ENCODE results near the gene EED.
A peak's percentile ranks its signal among the peaks of the same experiment; 100 is the strongest.
"Not testable (repeated sequence)": the region's sequence is repeated elsewhere in the genome, so short reads cannot be mapped to it uniquely, and the experiment has no call there.

The EED gene

DNA sequence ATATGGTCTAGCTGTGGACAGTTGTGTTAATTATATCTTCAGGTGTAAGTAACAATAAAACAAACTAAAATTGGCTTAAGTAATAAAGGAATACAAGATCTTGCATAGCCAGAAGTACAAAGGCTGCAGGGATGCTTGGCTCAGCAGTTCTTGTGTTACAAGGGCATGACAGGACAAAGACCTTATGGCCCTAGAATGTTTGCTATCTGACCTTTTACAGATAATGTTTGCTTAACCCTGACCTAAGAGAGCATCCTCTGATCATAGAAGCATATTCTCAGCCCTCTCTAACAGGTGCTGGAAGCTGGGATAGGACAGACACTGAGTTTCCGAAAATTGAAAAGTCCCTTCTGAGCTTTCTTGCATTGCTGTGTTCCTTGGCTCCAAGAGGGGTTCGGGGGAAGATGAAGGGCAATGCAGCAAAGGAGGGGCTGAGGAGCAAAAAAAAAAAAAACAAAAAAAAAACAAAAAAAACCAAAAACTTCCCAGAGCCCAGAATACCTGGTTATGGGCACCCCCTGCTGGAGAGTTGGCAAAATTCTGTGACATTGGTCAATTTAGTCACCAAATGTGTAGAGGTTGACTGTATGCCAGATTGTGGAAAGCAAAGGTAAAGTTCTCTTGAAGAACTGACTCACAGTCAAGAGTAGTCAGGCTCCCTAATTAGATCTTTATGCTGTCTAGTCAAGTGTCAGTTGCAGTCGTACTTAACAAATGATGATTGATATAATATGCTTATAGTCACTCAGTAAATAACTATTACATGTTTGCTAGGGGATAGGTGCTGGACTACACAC is 47.1 kb downstream of the EED start:
- DNase-seq: peak; percentile 47 to 74 (median 60)

DNA sequence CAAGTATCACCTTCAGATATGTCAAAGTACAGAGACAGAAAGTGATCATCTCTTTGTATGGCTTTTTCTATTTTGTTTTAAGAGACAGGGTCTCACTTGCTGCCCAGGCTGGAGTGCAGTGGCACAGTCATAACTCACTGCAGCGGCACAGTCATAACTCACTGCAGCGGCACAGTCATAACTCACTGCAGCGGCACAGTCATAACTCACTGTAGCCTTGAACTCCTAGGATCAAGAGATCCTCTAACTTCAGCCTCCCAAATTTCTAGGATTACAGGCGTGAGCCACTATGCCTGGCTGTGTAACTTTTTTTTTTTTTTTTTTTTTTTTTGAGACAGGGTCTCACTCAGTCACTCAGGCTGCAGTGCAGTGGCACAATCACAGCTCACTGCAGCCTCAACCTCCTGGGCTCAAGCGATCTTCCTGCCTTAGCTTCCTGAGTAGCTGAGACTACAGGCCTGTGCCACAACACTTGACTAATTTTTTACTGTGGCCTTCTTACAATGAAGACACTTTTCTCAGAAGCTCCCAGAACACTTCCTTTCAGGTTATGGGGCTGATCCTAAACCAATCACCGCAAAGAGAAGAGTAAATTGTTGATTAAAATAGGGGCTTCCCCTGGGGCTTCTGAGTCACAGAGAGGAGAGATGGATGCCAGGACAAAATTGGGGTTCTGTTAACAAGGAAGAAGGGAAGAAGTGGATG is 48.5 kb downstream of the EED start:
- no peak for DNase-seq

DNA sequence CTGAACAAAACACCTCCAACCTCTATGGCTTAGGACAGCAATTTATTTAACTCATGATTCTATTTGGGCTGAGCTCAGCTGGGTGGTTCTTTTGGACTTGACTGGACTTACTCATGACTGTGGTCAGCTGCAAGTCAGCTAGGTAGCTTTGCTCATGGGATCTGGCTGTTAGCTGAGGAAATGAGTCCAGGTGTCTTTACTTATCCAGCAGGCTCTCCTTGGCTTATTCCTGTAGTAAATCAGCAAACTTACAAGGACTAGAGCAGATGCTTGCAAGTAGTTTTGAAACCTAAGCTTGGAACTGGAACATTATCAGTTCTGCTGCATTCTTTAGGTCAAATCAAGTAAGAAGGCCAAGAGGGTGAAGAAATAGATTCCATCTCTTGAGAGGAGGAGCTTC is 49.5 kb downstream of the EED start:
- no peak for DNase-seq

DNA sequence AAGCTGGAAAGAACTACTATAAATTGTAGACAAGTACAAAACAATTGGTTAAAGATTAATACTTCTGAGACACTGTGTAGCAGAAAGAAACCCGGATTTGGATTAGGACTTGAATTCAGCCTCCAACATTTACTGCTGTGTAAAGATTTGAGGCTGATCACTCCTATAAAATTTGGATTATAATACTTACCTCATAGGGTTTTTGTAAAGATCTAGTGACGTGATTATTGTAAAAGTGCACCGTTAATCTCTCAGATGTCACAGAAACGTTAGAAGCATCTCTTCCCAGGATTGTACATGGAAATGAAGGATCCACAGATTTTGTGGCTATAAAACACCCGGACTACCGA is 57.2 kb downstream of the EED start:
- DNase-seq: no peak

DNA sequence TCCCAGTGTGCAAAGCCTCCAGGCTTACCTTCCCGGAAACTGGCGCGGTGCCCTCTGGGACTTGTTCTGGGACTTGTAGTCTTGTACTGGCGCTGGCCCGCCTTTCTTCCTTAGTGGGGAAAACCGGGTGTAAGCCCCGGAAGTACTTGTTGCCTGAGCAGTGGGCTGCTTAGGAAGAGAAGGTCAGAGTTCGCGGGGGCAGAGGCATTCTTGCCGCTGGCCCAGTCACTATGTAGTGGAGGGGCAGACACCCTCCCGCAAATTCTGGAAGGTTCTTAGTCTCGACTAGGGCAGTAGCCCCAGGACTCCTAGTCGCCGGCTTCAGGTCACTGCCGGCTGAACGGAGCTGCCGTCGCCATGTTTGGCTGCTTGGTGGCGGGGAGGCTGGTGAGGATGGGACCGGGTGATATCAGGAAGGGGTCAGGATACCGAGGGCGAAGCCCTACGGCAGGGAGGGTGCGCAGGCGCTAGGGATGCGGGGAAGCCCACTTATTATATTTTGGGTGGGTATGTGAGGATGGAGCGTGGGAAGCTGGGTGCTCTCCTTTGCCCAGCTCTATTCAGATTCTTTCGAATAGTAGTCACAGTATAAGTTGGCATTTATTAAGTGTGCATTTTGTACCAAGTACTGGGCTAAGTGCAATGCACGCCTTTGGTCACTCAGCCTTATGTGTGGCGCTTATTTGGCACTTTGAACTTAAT is 57.7 kb downstream of the EED start, which contains the start of gene HIKESHI:
Gene HIKESHI (plus strand): TSS at position 149 of the 702 bp plus-strand sequence. CDS start 209 bp downstream, at position 358.
- DNase-seq: peak; percentile 96 to 98 (median 98)

DNA sequence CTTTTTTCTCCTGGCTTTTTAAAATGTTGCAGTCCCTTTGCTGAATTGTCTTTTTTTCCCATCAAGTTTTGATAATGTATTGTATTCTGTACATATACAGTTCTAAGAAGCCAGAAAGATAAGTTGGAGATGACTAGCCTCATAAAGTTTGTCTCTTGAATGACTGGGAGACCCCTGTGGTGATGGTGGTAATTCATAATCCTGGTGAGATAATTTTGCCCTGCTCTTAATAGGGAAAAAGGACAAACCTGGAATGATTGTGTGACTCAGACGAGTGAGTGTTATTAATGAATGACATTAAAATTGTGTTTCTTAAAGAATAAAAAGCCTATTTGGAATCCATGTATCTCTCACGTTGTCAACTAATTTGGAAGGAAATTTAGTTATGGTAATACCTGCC is 58.7 kb downstream of the EED start:
- DNase-seq: no peak

DNA sequence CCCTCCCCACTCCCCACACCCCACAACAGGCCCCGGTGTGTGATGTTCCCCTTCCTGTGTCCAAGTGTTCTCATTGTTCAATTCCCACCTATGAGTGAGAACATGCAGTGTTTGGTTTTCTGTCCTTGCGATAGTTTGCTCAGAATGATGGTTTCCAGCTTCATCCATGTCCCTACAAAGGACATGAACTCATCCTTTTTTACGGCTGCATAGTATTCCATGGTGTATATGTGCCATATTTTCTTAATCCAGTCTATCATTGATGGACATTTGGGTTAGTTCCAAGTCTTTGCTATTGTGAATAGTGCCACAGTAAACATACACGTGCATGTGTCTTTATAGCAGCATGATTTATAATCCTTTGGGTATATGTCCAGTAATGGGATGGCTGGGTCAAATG is 64.2 kb downstream of the EED start:
- not testable (repeated sequence) for DNase-seq

DNA sequence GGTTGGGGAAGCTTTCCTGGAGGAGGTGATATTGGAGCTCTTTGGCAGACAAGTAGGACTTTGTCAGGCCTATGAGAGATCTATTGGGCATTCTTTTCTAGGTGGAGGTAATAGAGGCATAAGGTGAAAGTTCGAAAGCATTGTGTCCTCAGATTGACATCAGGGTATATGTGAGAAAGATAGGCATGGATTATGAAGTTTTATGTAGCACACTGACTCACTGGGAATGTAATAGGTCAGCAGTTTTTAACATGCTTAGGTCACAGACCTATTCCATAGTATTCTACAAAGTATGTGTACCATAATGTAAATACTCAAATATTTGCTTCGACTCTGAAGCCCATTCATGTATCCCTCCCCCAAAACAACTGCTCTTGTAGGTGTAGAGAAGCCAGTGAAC is 69.2 kb downstream of the EED start:
- no peak for DNase-seq

DNA sequence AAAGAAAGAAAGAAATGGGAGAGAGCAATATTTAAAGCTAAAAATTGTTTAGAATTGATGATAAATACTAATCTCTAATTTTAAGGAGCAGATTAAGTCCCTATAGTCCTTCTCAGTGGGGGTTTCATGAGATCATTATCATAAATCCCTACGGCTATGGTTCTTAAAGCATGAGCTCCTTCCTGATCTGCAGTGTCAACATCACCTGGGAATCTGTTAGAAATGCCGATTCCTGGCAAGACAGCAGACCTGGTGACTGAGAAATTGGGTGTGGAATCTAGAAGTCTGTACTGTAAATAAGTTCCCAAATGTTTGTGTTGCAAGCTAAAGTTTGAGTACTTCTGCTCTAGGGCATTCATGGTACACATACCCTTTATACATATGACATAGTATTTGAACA is 70.1 kb downstream of the EED start:
- DNase-seq: no peak

All from suppressor macrophage (primary cell).